Hematopoietic multipotent progenitor cell (in vitro differentiated cells): ENCODE results near the gene EHD1. TPM values are rescaled to one million over a fixed set of nuclear protein-coding genes. Genes with fewer than 3 reads are reported as not detected.
"Not testable (repeated sequence)": the region's sequence is repeated elsewhere in the genome, so short reads cannot be mapped to it uniquely, and the experiment has no call there.

ENCODE experiments used
- DNase-seq, 3 donors: peaks; one replicate each; pipeline ENCODE4 v3.0.0-alpha.2; 2011 to 2015; ENCODE audit warnings: low read depth in 2 of 3, low spot score in 2 of 3
- total RNA-seq: library from RNA; depleted of rRNA; stranded (reverse); fragments of >200 nt; gene quantifications from one replicate; pipeline ENCODE4 v1.2.3, GENCODE V29; 2012

Gene EHD1
- total RNA-seq, 1 donor, result 105 TPM

DNA sequence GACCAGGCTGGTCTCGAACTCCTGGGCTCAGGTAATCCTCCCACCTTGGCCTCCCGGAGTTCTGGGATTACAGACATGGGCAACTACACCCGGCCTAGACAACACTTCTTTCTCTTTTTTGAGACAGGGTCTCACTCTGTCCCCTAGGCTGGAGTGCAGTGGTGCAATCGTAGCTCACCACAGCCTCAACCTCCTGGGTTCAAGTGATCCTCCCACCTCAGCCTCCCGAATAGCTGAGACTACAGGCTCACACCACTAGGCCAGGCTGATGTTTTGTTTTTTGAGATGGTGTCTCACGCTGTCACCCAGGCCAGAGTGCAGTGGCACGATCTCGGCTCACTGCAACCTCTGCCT is 32.7 kb downstream of the EHD1 start:
- not testable (repeated sequence) for DNase-seq

GRCh38 chr11:64845129-64845775 is 33.2 kb downstream of the EHD1 start:
- DNase-seq, result no peak

DNA sequence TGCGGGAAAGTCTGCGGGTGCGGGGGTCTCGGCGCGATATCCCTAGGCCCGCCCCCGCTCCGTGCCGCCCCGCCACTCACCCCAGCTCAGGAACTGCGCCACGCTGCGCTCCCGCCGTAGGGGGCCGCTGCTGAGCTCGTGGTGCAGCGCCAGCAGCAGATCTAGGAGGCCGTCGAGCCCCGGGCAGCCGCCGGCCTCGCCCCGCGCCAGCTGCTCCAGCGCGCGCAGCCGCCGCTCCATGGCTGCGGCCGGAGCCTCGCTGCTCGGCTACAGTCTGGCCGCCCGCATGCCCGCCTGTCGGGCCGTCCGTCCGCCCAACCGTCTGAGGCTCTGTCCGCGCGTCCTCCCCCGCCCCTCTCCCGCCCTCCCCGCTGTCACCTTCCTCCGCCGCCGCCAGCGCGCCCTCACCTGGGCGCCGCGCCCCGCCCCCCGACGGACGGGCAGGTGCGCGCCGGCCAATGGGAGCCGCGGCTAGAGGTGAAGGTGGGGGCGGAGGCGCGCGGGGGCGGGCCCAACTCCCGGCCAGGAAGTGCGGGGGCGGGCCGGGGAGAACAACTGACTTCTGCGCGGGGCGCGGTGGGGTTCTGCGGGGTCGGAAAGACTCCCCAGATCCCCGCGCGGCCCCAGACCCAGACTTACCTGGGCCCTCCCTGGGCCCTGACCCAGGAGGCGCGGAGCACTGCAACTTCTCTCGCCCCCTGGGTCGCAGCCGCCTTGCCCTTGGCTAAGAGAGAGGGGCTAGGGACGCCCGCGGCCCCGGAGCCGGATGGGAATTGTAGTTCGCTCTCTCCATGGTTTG is 33.9 kb downstream of the EHD1 start, which contains the start of gene CDC42BPG:
TSS of gene CDC42BPG (minus strand) at position 324 of the 799 bp plus-strand sequence. CDS start at position 240, 84 bp downstream.
- peak in 2 of 3 donors; percentile 75 to 76 for DNase-seq

DNA sequence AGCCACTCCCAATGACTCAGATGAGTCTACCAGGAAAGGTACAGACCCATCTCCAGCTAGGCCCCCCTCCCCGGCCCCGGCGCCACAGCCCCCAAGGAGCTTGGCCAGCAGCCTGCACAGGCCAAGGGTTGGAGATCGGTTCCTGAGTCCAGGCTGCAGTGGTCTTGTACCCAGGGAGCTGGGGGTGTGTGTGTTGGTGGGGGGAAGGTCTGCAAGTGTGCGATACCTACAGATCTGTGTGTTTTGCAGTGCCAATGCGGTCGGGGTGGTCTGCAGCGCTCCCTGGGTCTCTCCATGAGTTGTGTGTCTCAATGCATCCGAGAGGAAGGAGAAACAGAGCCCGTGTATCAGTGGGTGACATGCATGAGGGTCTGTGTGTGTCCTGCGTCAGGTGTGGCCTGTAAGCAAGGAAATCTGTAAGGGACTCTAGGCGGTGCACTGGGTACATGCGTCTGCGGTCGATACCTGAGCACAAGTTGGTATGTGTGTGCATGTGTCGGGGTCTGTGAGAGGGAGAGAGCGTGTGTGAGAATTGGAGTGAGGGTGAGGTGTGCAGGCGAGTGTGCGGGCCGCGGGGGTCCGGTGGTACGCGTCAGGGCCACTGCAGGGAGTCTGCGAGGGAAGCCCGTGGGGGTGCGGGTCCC is 34.6 kb downstream of the EHD1 start:
- DNase-seq, result no peak

DNA sequence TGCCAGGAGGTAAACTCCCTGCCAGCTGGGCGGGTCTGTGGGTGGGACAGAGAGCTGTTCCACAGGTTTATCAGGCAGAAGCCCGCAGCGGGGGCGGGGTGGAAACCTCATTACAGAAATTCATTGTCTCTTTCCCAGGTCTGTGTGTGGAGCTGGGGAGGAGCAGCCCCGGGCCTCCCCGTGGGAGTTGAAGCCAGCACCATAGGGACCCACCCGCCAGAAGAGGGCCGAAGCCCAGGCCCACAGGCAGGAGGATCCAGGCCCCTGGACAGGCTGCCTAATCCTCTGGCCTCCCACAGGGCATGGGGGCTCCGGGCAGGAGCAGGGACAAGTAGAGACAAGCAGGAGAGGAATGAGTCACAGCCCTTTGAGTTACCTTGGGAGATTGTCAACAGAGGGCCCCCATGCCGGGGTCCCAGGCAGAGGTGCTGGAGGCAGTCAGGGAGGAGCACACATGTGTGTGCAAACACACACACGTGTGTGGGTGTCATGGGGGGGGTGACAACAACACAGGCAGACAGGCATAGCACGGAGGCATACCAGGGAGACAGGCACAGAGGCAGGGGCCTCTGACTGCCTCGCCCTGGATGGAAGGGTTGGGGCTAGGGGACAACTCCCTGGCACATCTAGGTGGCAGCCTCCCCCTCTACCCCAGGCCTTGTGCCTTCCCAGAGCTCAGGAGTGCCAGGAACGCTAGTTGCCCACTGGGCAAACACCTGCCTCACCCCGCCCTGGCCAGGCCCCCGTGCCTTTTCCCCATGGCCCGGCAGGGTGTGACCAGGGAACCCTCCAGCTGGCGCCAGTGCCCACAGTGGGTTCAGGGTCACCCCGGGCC is 35.4 kb downstream of the EHD1 start:
- no peak for DNase-seq

- DNase-seq, result no peak
These were observed 36.1 kb downstream of the EHD1 start for GRCh38 chr11:64842366-64842759.

DNA sequence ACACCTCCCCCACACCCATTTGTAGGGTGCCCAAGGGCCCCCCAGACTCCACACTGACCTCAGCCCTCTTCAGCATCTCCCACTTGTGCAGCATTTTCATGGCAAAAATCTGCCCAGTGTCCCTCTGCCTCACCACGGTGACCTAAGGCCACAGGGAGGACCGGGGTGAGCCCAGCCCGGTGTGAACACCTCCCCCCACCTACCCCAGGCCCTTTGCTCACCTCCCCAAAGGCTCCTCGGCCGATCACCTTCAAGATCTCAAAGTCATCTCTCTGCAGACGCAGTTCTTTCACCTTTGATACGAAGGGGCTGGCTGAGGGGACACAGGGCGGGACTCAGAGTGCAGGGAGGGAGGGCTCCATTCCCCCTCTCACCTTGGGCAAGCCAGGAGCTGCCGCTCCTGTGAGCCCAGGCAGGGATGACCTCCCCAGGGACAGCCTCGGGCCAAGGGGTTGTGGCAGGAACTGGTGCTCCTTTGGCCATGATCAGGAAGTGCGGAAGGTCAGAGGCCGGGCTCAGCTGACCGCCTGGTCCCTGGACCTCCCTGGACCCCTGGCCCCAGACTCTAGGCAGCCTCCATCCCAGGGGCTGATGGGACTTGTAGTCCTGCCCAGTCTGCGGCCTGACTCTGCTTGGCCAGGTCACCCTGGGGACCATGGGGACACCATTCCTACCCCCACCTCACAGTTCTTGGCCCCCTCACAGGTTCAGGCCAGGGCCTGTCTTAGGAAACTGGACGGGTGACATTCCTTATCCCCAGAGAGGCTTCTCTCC is 36.6 kb downstream of the EHD1 start:
- DNase-seq, result no peak

DNA sequence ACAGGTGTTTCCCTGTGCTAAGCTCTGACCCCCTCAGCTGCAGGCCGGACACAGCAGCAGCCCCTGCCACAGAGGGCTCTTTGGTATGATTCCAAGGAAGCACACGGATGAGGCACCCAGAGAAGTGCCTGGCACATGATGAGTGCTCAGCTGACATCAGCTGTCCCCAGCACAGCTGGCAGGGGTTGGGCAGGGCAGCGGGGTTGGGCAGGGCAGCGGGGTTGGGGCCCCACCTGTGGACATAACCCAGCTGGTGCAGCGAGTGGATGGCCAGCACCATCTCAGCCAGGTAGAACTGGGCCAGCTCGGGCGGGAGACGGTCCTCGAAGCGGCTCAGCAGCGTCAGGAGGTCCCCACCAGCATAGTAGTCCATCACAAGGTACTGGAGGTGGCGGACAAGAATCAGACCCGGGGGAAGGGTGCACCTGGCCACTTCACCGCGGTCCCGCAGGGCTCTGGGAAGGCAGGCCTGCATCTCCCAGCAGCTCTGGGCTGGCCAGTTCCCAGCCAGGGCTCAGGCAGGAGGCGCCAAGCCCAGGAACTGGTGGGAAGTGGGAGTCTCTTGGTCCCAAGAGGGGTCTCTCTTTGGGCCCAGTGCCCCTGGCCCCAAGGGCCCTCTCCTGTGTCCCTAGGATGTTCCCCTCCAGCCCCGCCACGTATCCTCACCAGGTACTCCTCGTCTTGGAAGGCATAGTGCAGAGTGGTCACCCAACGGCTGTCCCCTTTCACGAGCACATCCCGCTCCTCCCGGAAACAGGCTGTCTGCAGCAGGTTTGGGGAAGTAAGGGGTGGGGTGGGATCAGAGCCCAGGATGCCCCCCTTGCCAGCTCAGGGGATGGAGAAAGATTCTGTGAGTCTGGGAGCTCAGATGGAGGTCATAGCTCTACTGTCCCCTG is 38.3 kb downstream of the EHD1 start:
- no peak for DNase-seq

- DNase-seq, result no peak
These were observed 39.1 kb downstream of the EHD1 start for GRCh38 chr11:64839335-64839734.

GRCh38 chr11:64838600-64839334 is 39.7 kb downstream of the EHD1 start:
- DNase-seq, result no peak

- DNase-seq, result no peak
These were observed 40.5 kb downstream of the EHD1 start for GRCh38 chr11:64837887-64838351.

GRCh38 chr11:64836448-64837072 is 41.9 kb downstream of the EHD1 start:
- DNase-seq, result no peak

- DNase-seq, result no peak
These were observed 42.6 kb downstream of the EHD1 start for GRCh38 chr11:64835616-64836447.

DNA sequence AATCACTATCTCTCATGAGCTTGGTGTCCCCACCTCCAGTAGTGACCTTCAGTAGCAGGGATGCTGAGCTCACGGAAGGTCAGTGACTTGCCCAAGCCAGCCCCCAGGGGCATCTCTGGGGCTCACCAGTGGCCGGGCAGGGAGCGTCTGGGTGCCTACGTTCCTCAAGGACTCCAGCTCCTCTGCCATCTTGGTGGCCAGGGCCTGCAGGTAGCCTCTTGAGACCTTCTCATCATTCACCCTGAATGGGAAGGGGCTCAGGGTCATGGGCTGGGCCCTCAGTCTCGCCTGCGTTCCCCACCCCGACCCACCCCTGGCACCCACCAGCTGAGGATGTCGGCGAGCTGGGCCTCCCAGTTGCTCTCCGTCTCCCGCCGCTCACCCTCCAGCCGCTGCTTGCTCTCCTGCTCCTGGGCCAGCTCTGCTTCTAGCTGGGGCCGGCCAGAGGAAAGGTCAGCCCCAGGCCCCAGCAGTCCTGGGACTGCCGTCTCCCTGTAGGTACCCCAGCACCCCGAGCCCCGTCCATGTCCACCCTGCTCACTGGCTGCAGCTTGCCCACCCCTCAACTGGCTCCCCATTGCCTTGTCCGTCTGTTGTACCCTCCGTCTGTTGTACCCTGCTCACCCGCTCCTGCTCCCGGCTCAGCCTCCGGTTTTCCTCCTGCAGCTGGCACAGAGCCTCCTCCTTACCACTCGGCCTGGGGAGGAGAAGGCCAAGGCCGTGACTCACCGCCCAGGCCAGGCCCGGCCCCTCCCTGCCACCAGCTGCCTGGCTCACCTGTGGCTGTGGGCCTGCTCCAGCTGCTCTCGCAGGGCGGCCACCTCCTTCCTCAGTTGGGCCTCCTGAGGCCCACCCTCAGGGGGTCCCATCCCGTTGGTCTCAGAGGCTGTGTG is 43.5 kb downstream of the EHD1 start:
- no peak for DNase-seq

GRCh38 chr11:64834031-64834722 is 44.2 kb downstream of the EHD1 start:
- no peak for DNase-seq
